Hematopoietic multipotent progenitor cell treated with erythropoietin and hydrocortisone succinate and interleukin-3 and kit ligand, for 17 days (in vitro differentiated cells): ENCODE measurements around the gene PDSS2.

Experiments
- DNase-seq: peaks from one replicate; pipeline ENCODE4 v3.0.0-alpha.2; 2015; ENCODE audit warnings: low spot score

PDSS2 gene

GRCh38 chr6:107360476-107360875, 98.9 kb downstream of the PDSS2 start:
- no peak for DNase-seq

GRCh38 chr6:107357842-107358241, 101.5 kb downstream of the PDSS2 start:
- DNase-seq: no peak

- DNase-seq: no peak
Measured at GRCh38 chr6:107357031-107357430, 102.3 kb downstream of the PDSS2 start.

GRCh38 chr6:107355659-107356058, 103.7 kb downstream of the PDSS2 start:
- DNase-seq: no peak

GRCh38 chr6:107354451-107354850, 104.9 kb downstream of the PDSS2 start:
- DNase-seq: no peak

GRCh38 chr6:107353773-107354382, 105.5 kb downstream of the PDSS2 start:
- DNase-seq: no peak

GRCh38 chr6:107348224-107348623, 111.1 kb downstream of the PDSS2 start:
- no peak for DNase-seq

GRCh38 chr6:107345393-107345792, 114.0 kb downstream of the PDSS2 start:
- no peak for DNase-seq

GRCh38 chr6:107344981-107345380, 114.4 kb downstream of the PDSS2 start:
- no peak for DNase-seq

- DNase-seq: no peak
Measured at GRCh38 chr6:107344383-107344782, 115.0 kb downstream of the PDSS2 start.

GRCh38 chr6:107342144-107342543, 117.2 kb downstream of the PDSS2 start:
- DNase-seq: no peak

- DNase-seq: no peak
Measured at GRCh38 chr6:107340881-107341280, 118.5 kb downstream of the PDSS2 start.

GRCh38 chr6:107337191-107337741, 122.1 kb downstream of the PDSS2 start:
- no peak for DNase-seq

GRCh38 chr6:107334026-107334425, 125.3 kb downstream of the PDSS2 start:
- DNase-seq: no peak

GRCh38 chr6:107333491-107333890, 125.9 kb downstream of the PDSS2 start:
- no peak for DNase-seq

- DNase-seq: no peak
Measured at GRCh38 chr6:107331409-107332386, 127.7 kb downstream of the PDSS2 start.

GRCh38 chr6:107330168-107330567, 129.2 kb downstream of the PDSS2 start:
- DNase-seq: no peak

GRCh38 chr6:107329063-107329860, 130.1 kb downstream of the PDSS2 start:
- no peak for DNase-seq

- DNase-seq: no peak
Measured at GRCh38 chr6:107328081-107328480, 131.3 kb downstream of the PDSS2 start.

GRCh38 chr6:107323133-107323785, 136.1 kb downstream of the PDSS2 start:
- no peak for DNase-seq

- no peak for DNase-seq
Measured at GRCh38 chr6:107321793-107322192, 137.6 kb downstream of the PDSS2 start.
